ENCODE measurements around the gene CDYL.

- TF ChIP-seq CTCF (IDR thresholded peaks at IDR 0.05; ENCODE audit: low read depth, low read length) (no peak), EZH2phosphoT487 (IDR thresholded peaks at IDR 0.05; ENCODE audit: low read depth) (no peak)
These were observed 34.1 kb downstream of the CDYL start for GRCh38 chr6:4809999-4810918.

Data from OCI-LY3 (cell line).